Measurements from ENCODE around the gene CDH4.

The CDH4 gene

DNA sequence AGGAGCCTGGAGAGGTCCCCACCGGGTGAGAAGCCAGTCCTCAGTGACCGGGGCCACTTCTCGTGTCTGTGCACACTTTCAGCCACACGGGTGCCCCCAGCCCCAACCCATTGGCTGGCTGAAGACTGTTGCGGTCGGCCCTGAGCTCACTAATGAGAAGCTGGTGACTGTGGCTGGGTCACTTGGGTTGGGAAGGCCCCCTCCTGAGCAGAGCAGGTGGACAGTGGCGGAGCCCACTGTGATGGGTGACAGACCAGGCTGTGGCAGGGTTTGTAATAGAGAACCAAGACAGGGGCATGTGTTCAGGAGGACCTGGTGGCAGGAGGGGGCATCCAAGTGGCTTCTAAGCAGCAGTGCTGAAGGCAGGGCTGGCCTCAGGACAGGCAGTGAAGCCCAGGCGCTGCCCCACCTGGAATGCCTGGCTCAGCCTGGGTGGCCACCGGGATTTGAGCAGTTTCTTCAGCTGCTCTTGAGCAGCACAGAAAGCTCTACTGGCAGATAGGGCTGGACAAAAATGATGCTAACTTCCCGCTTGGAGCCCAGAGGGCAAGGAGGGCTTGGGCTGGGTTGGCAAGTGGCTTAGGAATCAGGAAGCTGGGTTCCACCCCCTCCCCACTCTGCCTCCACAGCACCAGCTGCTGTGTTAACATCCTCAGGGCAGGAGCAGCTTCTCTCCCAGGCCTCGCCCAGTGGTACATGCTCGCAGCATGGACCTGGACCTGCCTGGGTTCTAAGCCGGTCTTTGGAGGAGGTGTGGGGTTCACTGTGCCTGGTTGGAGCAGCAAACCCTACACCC is 256.4 kb downstream of the CDH4 start:
- in situ Hi-C loops (cut with MboI; ENCODE audit: low sequenced_read_pairs): no loop called here

- in situ Hi-C loops (cut with MboI; ENCODE audit: low sequenced_read_pairs): no loop called here
Measured at GRCh38 chr20:61510778-61511330, 258.8 kb downstream of the CDH4 start.

- in situ Hi-C loops (cut with MboI; ENCODE audit: low sequenced_read_pairs): no loop called here
Measured at GRCh38 chr20:61512475-61512874, 260.4 kb downstream of the CDH4 start.

GRCh38 chr20:61513124-61514017 is 261.3 kb downstream of the CDH4 start:
- in situ Hi-C loops (cut with MboI; ENCODE audit: low sequenced_read_pairs): no loop called here

DNA sequence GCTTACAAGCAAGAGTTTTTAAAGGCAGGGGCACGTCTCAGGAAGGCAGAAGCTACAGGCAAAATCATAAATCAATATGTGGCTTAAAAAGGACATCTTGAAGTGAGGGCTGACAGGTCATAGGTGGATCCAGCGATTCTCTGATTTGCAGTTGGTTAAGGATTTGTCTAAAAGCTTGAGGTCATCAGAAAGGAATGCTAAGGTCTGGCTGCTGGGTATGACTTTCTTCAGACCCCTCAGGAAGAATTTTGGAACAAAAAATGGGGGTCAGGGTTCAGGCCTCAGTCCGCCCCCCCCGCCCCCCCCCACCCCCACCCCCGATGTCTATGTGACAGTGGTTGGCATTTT is 261.9 kb downstream of the CDH4 start:
- in situ Hi-C loops (cut with MboI; ENCODE audit: low sequenced_read_pairs): no loop called here

GRCh38 chr20:61514396-61514795 is 262.3 kb downstream of the CDH4 start:
- in situ Hi-C loops (cut with MboI; ENCODE audit: low sequenced_read_pairs): no loop called here

DNA sequence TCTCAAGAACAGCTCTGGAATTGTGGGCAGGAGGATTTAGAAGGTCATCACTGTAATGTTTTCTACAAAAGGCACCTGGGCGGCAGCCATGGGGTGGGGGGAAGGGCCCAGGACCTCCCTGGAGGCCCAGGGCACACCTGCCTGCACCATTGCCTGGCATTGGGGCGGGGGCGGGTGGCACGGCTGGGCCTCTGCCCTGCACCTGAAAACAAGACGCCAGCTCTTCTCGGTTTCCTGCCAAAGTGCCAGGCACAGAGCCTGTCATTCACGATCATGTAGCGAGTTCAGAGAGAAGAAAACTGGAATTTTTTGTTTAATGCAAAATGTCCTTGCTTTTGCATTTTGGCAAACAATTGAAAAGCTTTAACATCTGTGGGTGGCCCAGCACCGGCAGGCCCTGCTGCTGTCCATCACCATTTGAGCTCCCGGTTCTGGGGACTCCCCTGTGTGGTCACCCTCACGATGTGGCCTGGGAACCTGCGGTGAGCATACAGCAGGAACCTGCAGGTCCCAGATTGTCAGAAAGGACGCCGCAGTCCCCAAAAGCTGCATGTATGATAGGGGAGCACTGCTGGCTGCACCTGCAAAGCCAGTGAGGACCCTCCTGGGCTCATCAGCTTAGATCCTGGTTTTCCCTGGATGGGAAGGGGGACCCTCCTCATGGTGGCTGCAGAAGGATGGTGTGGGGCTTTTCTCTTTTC is 262.9 kb downstream of the CDH4 start:
- in situ Hi-C loops (cut with MboI; ENCODE audit: low sequenced_read_pairs): no loop called here

GRCh38 chr20:61515922-61516321 is 263.9 kb downstream of the CDH4 start:
- in situ Hi-C loops (cut with MboI; ENCODE audit: low sequenced_read_pairs): no loop called here

DNA sequence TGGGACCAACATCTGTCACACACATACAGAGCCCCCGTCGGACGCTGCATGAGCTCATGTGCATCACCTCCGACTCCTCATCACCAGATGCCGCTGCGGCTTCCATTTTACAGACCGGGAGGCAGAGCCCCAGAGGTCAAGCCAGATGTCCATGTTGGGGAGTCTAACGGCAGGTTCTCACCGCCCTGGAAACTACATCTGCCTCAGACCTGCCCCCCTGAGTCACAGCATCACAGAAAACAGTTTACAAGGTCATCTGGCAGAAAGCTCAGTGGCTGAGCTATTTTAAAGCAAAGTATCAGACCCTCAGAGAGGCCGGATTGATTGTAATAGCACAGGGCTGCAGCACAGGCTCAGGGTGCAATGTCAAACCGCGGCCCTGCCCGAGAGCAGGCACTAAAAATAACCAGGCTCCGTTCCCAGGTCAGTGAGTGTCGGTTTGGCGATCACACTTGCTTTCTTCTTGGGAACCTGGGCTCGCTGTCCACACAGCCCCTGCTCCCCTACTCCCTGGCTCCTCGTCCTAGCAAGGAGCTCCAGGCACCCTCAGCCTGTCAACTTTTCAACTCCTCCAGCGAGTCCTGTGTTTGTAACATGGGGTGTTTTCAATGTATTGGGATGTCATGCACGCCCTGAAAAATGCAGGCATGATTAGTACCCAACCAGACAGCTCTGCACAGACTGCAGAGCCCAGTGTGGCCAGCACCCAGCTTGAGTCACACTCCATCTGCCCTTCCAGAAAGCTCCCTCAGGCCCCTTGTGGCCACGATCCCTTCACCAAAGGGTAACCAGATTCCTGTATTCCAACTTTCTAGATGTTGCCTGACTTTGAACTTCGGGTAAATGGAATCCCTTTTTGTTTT is 264.5 kb downstream of the CDH4 start:
- in situ Hi-C loops (cut with MboI; ENCODE audit: low sequenced_read_pairs): no loop called here

- in situ Hi-C loops (cut with MboI; ENCODE audit: low sequenced_read_pairs): no loop called here
Measured at GRCh38 chr20:61517419-61517818, 265.4 kb downstream of the CDH4 start.

DNA sequence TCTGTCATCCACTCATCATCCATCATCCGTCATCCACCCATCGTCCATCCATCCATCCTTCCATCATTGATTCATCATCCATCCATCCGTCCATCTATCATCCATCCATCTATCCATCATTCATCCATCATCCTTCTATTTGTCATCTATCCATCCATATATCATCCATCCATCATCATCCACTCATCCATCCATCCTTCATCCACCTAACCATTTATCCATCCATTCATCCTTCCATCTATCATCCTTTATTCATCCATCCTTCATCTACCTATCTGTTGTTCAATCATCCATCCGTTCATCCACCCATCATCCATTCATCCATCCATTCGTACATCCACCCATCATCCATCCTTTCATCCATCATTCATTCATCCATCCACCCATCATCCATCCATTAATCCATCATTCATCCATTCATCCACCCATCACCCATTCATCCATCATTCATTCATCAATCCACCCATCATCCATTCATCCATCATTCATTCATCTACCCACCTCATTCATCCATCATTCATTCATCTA is 266.4 kb downstream of the CDH4 start:
- in situ Hi-C loops (cut with MboI; ENCODE audit: low sequenced_read_pairs): no loop called here

DNA sequence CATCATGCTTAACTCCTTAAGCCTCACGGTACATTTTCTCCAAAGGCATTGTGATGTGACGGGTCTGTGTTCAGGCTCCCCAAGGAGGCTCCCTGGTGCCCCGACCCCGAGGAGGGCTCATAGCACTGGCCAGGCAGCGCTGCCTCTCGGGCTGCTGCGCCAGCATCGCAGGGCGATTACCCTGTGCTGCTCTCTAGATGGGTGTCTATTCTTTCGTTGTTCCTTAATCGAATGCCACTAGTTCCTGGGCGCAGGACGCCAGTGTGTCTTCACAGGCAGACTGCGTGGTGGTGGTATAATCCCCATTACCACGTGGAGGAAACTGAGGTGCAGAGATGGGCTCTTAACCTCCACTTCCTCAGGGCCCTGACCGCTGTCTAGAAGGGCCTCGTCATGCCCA is 267.4 kb downstream of the CDH4 start:
- in situ Hi-C loops (cut with MboI; ENCODE audit: low sequenced_read_pairs): no loop called here

DNA sequence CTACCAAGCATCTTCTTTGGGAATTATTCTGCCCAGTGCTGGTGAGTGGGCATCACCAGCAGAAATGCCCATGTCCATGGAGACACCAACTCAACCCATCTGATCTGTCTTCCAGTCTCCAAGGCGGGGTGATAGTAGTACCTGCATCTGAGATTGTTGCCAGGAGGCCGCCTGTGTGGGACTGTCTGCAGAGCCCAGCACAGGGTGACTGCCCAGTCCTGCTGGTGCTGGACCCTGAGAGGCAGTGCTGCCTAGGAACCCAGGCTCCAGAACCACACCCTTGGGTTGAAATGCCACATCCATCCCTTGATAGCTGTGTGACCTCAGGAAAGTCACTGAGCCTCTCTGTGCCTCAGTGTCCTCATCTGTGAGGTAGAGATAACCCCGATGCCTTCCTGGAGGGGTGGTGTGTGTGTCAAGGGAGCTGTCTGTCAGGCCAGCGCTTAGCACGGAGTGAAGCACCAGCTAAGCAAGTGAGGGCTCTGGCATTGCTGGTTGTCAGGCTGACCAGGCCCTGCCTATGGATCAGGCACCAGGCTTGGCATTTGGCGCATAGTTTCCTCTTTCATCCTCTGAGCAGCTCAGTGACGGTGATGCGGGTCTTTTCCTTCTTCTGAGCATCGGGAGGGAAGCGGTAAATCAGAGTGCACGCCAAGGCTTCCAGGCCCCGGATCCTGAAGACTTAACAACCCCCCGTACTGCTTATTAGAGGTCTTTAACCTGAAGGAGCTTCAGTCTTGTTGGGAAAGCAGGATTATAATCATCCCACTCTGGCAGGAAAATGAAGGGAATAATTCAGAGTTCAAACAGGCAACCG is 268.2 kb downstream of the CDH4 start:
- in situ Hi-C loops (cut with MboI; ENCODE audit: low sequenced_read_pairs): no loop called here

GRCh38 chr20:61520893-61521460 is 268.9 kb downstream of the CDH4 start:
- in situ Hi-C loops (cut with MboI; ENCODE audit: low sequenced_read_pairs): no loop called here

DNA sequence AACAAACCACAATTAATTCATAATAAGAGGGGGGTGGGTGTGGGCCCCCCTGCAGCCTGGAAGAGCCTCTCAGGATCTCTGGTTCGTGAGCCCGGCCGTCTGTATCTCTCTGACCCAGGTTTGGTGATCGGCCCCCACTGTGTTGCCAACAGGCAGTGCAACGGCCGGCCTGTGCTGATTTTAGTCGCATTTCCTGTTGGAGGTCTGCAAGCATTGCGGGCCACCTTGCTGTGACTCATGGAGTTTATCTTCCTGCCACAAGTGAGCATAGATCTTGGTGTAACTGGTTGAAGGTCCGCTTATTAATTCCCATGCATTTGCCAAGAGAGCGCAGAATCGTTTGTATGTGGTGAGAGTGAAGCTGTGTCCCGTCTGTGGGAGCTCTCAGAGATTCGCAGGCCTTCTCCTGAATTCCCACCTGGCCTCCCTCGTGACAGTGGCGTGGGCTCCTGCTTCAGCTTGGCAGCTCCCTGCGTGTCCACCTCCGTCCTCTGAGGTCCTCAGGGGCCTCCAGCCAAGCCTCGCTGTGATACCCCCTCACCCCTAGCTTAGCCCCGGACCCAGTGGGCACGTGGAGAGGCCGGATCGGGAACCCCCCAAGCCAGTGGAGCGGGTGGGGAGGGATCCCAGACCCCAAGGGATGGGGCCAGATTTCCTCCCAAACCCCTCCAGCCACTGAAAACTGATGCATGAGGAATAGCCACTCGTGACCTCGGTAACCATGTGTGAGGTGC is 269.8 kb downstream of the CDH4 start:
- in situ Hi-C loops (cut with MboI; ENCODE audit: low sequenced_read_pairs): no loop called here

GRCh38 chr20:61522498-61523090 is 270.5 kb downstream of the CDH4 start:
- in situ Hi-C loops (cut with MboI; ENCODE audit: low sequenced_read_pairs): no loop called here

- in situ Hi-C loops (cut with MboI; ENCODE audit: low sequenced_read_pairs): no loop called here
Measured at GRCh38 chr20:61523145-61523544, 271.1 kb downstream of the CDH4 start.

All from hTERT RPE-1 (cell line).